Nephron (organoid): ENCODE results near the gene MSI2.

Experiments used
- H3K27ac Mint-ChIP-seq, 3 experiments: 2 replicates each; pipeline ENCODE4 v1.8.0; 2020; ENCODE audit warnings: mixed read lengths in 3 of 3, mild to moderate bottlenecking in 2 of 3, moderate library complexity in 1 of 3
- H3K27me3 Mint-ChIP-seq: 2 replicates; pipeline ENCODE4 v1.8.0; 2021; ENCODE audit warnings: low read depth, mild to moderate bottlenecking, moderate library complexity, mixed read lengths
- H3K36me3 Mint-ChIP-seq: 2 replicates; pipeline ENCODE4 v1.8.0; 2020; ENCODE audit warnings: low read depth, mixed read lengths
- H3K4me1 Mint-ChIP-seq: 2 replicates; pipeline ENCODE4 v1.8.0; 2020; ENCODE audit warnings: mixed read lengths
- H3K4me3 Mint-ChIP-seq, 3 experiments: 2 replicates each; pipeline ENCODE4 v1.8.0; 2020; ENCODE audit warnings: mild to moderate bottlenecking in 3 of 3, mixed read lengths in 3 of 3, moderate library complexity in 2 of 3
- H3K9me3 Mint-ChIP-seq: 2 replicates; pipeline ENCODE4 v1.8.0; 2020; ENCODE audit warnings: mixed read lengths
- CTCF ChIP-seq, 3 experiments: fragments of 200-600 bp; sonication (generic); IDR thresholded peaks; one replicate each; pipeline ENCODE4 v1.5.0; 2021; ENCODE audit warnings: antibody characterized with exemption in 3 of 3; ENCODE audit not compliant: unreplicated experiment in 3 of 3

The MSI2 gene

GRCh38 chr17:57666201-57666870 is 410.0 kb downstream of the MSI2 start:
- H3K4me3 Mint-ChIP-seq, result no peak overlapping the region
- H3K27me3 Mint-ChIP-seq, result peaks cover 13% of the 10 kb centered on the region
- H3K9me3 Mint-ChIP-seq, result no peaks in the 10 kb centered on the region
- no peak for TF ChIP-seq CTCF (IDR thresholded peaks at IDR 0.05; ENCODE audit: unreplicated experiment in 3 of 3)
- peak overlapping the region; percentile 54 to 90 (median 83) for H3K27ac Mint-ChIP-seq
- H3K4me1 Mint-ChIP-seq, result peaks cover 64% of the 10 kb centered on the region
- H3K36me3 Mint-ChIP-seq, result peaks cover 3% of the 10 kb centered on the region

DNA sequence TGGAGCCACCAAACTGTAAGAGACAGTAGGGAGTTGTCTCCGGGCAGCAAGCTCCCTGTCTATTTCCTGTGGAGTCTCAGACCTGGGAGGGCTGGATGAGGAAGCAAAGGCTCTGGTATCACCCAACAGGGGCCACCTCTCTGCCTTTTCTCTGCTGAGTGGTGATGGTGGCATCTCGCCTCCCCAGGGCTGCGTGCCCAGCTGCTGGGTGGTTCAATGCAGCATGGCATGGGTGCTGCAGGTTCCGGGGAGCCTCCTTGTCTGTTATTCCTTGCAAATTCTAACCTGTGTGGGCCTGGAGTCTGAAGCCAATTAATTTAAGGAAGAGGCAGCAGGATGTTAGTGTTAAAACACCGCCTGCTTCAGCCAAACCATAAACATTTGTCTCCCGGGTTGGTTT is 410.6 kb downstream of the MSI2 start:
- peak overlapping the region; percentile 54 to 90 (median 83) for H3K27ac Mint-ChIP-seq
- no peaks in the 10 kb centered on the region for H3K9me3 Mint-ChIP-seq

DNA sequence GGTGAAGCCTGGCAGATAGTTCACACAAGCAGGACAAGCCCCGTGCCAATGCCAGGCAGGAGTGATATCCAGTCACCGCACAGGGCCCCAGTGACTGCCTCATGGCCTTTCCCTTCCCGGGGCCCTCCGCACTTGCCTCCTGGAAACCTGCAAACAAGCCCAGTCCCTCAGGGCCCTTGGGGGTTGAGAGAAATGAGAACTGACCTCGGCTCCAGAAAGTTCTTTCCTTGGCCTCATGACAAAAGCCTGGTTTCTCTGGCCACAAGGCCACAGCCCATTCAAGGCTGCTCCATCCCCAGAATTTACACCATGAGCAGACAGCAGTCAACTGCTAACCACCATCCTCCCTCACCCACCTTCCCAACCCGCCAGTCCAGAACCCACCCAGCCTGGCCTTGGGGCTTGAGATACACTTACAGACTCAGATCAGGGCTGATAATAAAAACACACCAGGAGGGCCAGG is 411.2 kb downstream of the MSI2 start:
- H3K4me3 Mint-ChIP-seq, result no peak overlapping the region
- peaks cover 64% of the 10 kb centered on the region for H3K4me1 Mint-ChIP-seq
- peaks cover 3% of the 10 kb centered on the region for H3K36me3 Mint-ChIP-seq
- TF ChIP-seq CTCF (IDR thresholded peaks at IDR 0.05; ENCODE audit: unreplicated experiment in 3 of 3), result no peak
- peaks cover 21% of the 10 kb centered on the region for H3K27me3 Mint-ChIP-seq
- H3K9me3 Mint-ChIP-seq, result no peaks in the 10 kb centered on the region
- no peak overlapping the region for H3K27ac Mint-ChIP-seq

More for the DNA sequence above, 410.6 kb downstream of the MSI2 start:
- TF ChIP-seq CTCF (IDR thresholded peaks at IDR 0.05; ENCODE audit: unreplicated experiment in 3 of 3), result no peak
- Mint-ChIP-seq H3K4me1 (peaks cover 64% of the 10 kb centered on the region), H3K27me3 (peaks cover 19% of the 10 kb centered on the region), H3K36me3 (peaks cover 3% of the 10 kb centered on the region), H3K4me3 (no peak overlapping the region)

GRCh38 chr17:57668332-57668731 is 412.0 kb downstream of the MSI2 start:
- Mint-ChIP-seq H3K27ac (no peak overlapping the region), H3K36me3 (peaks cover 6% of the 10 kb centered on the region)
- TF ChIP-seq CTCF (IDR thresholded peaks at IDR 0.05; ENCODE audit: unreplicated experiment in 3 of 3), result no peak

GRCh38 chr17:57669671-57670529 is 413.6 kb downstream of the MSI2 start:
- H3K27ac Mint-ChIP-seq, result no peak overlapping the region
- peaks cover 11% of the 10 kb centered on the region for H3K36me3 Mint-ChIP-seq
- no peak overlapping the region for H3K4me3 Mint-ChIP-seq
- H3K4me1 Mint-ChIP-seq, result peaks cover 48% of the 10 kb centered on the region
- no peaks in the 10 kb centered on the region for H3K9me3 Mint-ChIP-seq
- peaks cover 28% of the 10 kb centered on the region for H3K27me3 Mint-ChIP-seq
- TF ChIP-seq CTCF (IDR thresholded peaks at IDR 0.05; ENCODE audit: unreplicated experiment in 3 of 3), result no peak

More at GRCh38 chr17:57668332-57668731, 412.0 kb downstream of the MSI2 start:
- Mint-ChIP-seq H3K27me3 (peaks cover 28% of the 10 kb centered on the region), H3K4me3 (no peak overlapping the region), H3K4me1 (peaks cover 64% of the 10 kb centered on the region), H3K9me3 (no peaks in the 10 kb centered on the region)
